HEK293 (cell line): ENCODE measurements around the gene FGD3.

Source experiments
- CTCF ChIA-PET: fragments of 350-600 bp; formaldehyde crosslinking; extraction: SDS; loops from one replicate; lab custom pipeline; 2021; ENCODE audit warnings: antibody characterized with exemption; lab: Yijun Ruan, JAX
- POLR2A ChIA-PET: fragments of 300-600 bp; formaldehyde crosslinking; extraction: SDS; loops from one replicate; lab custom pipeline; 2020; ENCODE audit warnings: antibody characterized with exemption, inconsistent platforms; lab: Yijun Ruan, JAX
- H3K27ac ChIP-seq: fragments of 200-500 bp; sonication (Bioruptor generic); 2 replicates; pipeline ENCODE4 v1.5.1; 2014; ENCODE audit warnings: low read depth, low read length, control low read depth, inconsistent platforms; ENCODE audit errors: extremely low read depth
- H3K36me3 ChIP-seq, 2 experiments: fragments of 200-500 bp in 1 of 2; sonication (Bioruptor generic) in 1 of 2; 1 replicate in 1 of 2; 2 replicates in 1 of 2; pipeline ENCODE4 v1.5.1; 2014 to 2017; ENCODE audit warnings: inconsistent platforms in 2 of 2, low read length in 2 of 2; ENCODE audit not compliant: control insufficient read depth in 2 of 2, insufficient read depth in 1 of 2
- H3K4me1 ChIP-seq: fragments of 200-500 bp; sonication (Bioruptor generic); 2 replicates; pipeline ENCODE4 v1.5.1; 2014; ENCODE audit warnings: mild to moderate bottlenecking, low read length, inconsistent platforms; ENCODE audit not compliant: control insufficient read depth, insufficient read depth
- H3K4me3 ChIP-seq: 2 replicates; pipeline ENCODE4 v1.5.1; 2011; ENCODE audit warnings: low read depth, mild to moderate bottlenecking, control low read depth, low read length, moderate library complexity
- H3K9me3 ChIP-seq: fragments of 200-500 bp; sonication (Bioruptor generic); 2 replicates; pipeline ENCODE4 v1.5.1; 2014; ENCODE audit warnings: low read depth, low read length, inconsistent platforms; ENCODE audit not compliant: control insufficient read depth, insufficient read depth
- HOXA7 ChIP-seq: sonication (generic); formaldehyde crosslinking; IDR thresholded peaks from 2 replicates; pipeline ENCODE4 v1.8.1; 2022; ENCODE audit warnings: missing genetic modification reagents, borderline replicate concordance
- KLF9 ChIP-seq: fragments of 450-650 bp; formaldehyde crosslinking; IDR thresholded peaks from 2 replicates; pipeline ENCODE4 v1.5.1; 2016; ENCODE audit warnings: missing biosample characterization, missing genetic modification characterization, low read depth
- MEIS1 ChIP-seq: sonication (generic); formaldehyde crosslinking; IDR thresholded peaks from 2 replicates; pipeline ENCODE4 v1.8.1; 2022; ENCODE audit warnings: missing genetic modification reagents, mild to moderate bottlenecking, borderline replicate concordance
- SALL2 ChIP-seq: fragments of 450-650 bp; formaldehyde crosslinking; IDR thresholded peaks from 2 replicates; pipeline ENCODE4 v1.5.0; 2017; ENCODE audit warnings: missing biosample characterization, mild to moderate bottlenecking, missing genetic modification characterization, borderline replicate concordance
- SCRT1 ChIP-seq: fragments of 450-650 bp; formaldehyde crosslinking; IDR thresholded peaks from 2 replicates; pipeline ENCODE4 v1.5.1; 2016; ENCODE audit warnings: missing biosample characterization, missing genetic modification characterization, borderline replicate concordance
- SP7 ChIP-seq: fragments of 450-650 bp; formaldehyde crosslinking; IDR thresholded peaks from 2 replicates; pipeline ENCODE4 v1.5.1; 2016; ENCODE audit warnings: missing biosample characterization, missing genetic modification characterization
- YY2 ChIP-seq: fragments of 450-650 bp; formaldehyde crosslinking; IDR thresholded peaks from 2 replicates; pipeline ENCODE4 v1.5.1; 2016; ENCODE audit warnings: missing biosample characterization, missing genetic modification characterization
- ZFP41 ChIP-seq: fragments of 450-650 bp; formaldehyde crosslinking; IDR thresholded peaks from 2 replicates; pipeline ENCODE4 v1.5.1; 2016; ENCODE audit warnings: missing biosample characterization, missing genetic modification characterization, borderline replicate concordance
- ZFP69B ChIP-seq: fragments of 450-650 bp; formaldehyde crosslinking; IDR thresholded peaks from 2 replicates; pipeline ENCODE4 v1.5.1; 2016; ENCODE audit warnings: missing biosample characterization, missing genetic modification characterization
- ZNF10 ChIP-seq: fragments of 450-650 bp; formaldehyde crosslinking; IDR thresholded peaks from 2 replicates; pipeline ENCODE4 v1.5.1; 2017; ENCODE audit warnings: missing biosample characterization, missing genetic modification characterization
- ZNF169 ChIP-seq: fragments of 450-650 bp; formaldehyde crosslinking; IDR thresholded peaks from 2 replicates; pipeline ENCODE4 v1.5.1; 2016; ENCODE audit warnings: missing biosample characterization, missing genetic modification characterization
- ZNF211 ChIP-seq: fragments of 450-650 bp; formaldehyde crosslinking; IDR thresholded peaks from 2 replicates; pipeline ENCODE4 v1.5.1; 2016; ENCODE audit warnings: low read depth, missing biosample characterization, missing genetic modification characterization
- ZNF416 ChIP-seq: fragments of 450-650 bp; formaldehyde crosslinking; IDR thresholded peaks from 2 replicates; pipeline ENCODE4 v1.5.1; 2016; ENCODE audit warnings: missing biosample characterization, missing genetic modification characterization
- ZNF514 ChIP-seq: fragments of 450-650 bp; formaldehyde crosslinking; IDR thresholded peaks from 2 replicates; pipeline ENCODE4 v1.5.1; 2016; ENCODE audit warnings: missing biosample characterization, missing genetic modification characterization
- ZNF621 ChIP-seq: fragments of 450-650 bp; formaldehyde crosslinking; IDR thresholded peaks from 2 replicates; pipeline ENCODE4 v1.5.1; 2017; ENCODE audit warnings: missing biosample characterization, missing genetic modification characterization
- ZNF664 ChIP-seq: fragments of 450-650 bp; formaldehyde crosslinking; IDR thresholded peaks from 2 replicates; pipeline ENCODE4 v1.5.1; 2016; ENCODE audit warnings: missing biosample characterization, missing genetic modification characterization
- ZNF777 ChIP-seq: fragments of 450-650 bp; formaldehyde crosslinking; IDR thresholded peaks from 2 replicates; pipeline ENCODE4 v1.5.1; 2017; ENCODE audit warnings: missing biosample characterization, missing genetic modification characterization, borderline replicate concordance
- ZSCAN30 ChIP-seq: fragments of 450-650 bp; IDR thresholded peaks from 2 replicates; pipeline ENCODE4 v1.5.1; 2018; ENCODE audit warnings: missing biosample characterization, mild to moderate bottlenecking, missing genetic modification characterization, moderate library complexity
- TF ChIP-seq, protein P1 (sequence below): fragments of 450-650 bp; formaldehyde crosslinking; IDR thresholded peaks from 2 replicates; pipeline ENCODE4 v1.5.1; 2017; ENCODE audit warnings: missing biosample characterization, mild to moderate bottlenecking, missing genetic modification characterization, moderate library complexity
- TF ChIP-seq, protein P2 (sequence below): fragments of 450-650 bp; formaldehyde crosslinking; IDR thresholded peaks from 2 replicates; pipeline ENCODE4 v1.5.1; 2016; ENCODE audit warnings: missing biosample characterization, missing genetic modification characterization
- TF ChIP-seq, protein P3 (sequence below): fragments of 450-650 bp; formaldehyde crosslinking; IDR thresholded peaks from 2 replicates; pipeline ENCODE4 v1.5.1; 2017; ENCODE audit warnings: missing biosample characterization, missing genetic modification characterization
- TF ChIP-seq, protein P4 (sequence below): fragments of 450-650 bp; formaldehyde crosslinking; IDR thresholded peaks from 2 replicates; pipeline ENCODE4 v1.5.1; 2016; ENCODE audit warnings: missing biosample characterization, missing genetic modification characterization
- TF ChIP-seq, protein P5 (sequence below): fragments of 450-650 bp; IDR thresholded peaks from 2 replicates; pipeline ENCODE4 v1.5.1; 2018; ENCODE audit warnings: missing biosample characterization, missing genetic modification characterization
- TF ChIP-seq, protein P6 (sequence below): fragments of 450-650 bp; formaldehyde crosslinking; IDR thresholded peaks from 2 replicates; pipeline ENCODE4 v1.5.1; 2016; ENCODE audit warnings: missing biosample characterization, missing genetic modification characterization
- TF ChIP-seq, protein P7 (sequence below): fragments of 450-650 bp; formaldehyde crosslinking; IDR thresholded peaks from 2 replicates; pipeline ENCODE4 v1.5.1; 2016; ENCODE audit warnings: missing biosample characterization, missing genetic modification characterization, borderline replicate concordance

The FGD3 gene

DNA sequence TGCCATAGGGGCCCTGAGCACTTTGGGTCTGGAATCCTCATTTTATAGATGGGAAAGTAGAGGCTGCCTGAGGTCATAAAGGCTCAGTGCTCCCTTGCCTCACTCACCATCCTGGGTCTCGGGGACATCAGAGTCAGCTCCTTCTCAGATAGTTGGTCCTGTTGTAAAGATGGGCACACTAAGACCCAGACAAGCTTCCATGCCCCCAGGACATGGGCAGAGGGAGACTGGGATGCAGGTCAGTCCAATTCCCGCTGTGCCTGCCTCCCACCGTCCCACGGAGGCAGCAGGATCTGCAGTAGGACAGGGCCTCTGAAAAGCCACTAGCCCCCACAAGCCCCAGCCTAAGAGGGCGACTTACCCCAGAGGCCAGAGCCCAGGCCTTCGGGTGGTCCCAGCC lies 92.1 kb downstream of the FGD3 start:
- no peak for TF ChIP-seq ZNF514 (tag by site-specific recombination)
- no peak for TF ChIP-seq ZNF621 (tag by site-specific recombination)
- no peak for TF ChIP-seq SALL2 (tag by site-specific recombination)
- TF ChIP-seq ZNF169 (tag by site-specific recombination), result no peak
- TF ChIP-seq HOXA7, result no peak
- TF ChIP-seq YY2 (tag by site-specific recombination), result no peak
- TF ChIP-seq ZNF10 (tag by site-specific recombination), result no peak
- TF ChIP-seq KLF9 (tag by site-specific recombination), result no peak
- TF ChIP-seq, protein P1, sequence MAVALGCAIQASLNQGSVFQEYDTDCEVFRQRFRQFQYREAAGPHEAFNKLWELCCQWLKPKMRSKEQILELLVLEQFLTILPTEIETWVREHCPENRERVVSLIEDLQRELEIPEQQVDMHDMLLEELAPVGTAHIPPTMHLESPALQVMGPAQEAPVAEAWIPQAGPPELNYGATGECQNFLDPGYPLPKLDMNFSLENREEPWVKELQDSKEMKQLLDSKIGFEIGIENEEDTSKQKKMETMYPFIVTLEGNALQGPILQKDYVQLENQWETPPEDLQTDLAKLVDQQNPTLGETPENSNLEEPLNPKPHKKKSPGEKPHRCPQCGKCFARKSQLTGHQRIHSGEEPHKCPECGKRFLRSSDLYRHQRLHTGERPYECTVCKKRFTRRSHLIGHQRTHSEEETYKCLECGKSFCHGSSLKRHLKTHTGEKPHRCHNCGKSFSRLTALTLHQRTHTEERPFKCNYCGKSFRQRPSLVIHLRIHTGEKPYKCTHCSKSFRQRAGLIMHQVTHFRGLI (tag by site-specific recombination), result no peak
- TF ChIP-seq, protein P2, sequence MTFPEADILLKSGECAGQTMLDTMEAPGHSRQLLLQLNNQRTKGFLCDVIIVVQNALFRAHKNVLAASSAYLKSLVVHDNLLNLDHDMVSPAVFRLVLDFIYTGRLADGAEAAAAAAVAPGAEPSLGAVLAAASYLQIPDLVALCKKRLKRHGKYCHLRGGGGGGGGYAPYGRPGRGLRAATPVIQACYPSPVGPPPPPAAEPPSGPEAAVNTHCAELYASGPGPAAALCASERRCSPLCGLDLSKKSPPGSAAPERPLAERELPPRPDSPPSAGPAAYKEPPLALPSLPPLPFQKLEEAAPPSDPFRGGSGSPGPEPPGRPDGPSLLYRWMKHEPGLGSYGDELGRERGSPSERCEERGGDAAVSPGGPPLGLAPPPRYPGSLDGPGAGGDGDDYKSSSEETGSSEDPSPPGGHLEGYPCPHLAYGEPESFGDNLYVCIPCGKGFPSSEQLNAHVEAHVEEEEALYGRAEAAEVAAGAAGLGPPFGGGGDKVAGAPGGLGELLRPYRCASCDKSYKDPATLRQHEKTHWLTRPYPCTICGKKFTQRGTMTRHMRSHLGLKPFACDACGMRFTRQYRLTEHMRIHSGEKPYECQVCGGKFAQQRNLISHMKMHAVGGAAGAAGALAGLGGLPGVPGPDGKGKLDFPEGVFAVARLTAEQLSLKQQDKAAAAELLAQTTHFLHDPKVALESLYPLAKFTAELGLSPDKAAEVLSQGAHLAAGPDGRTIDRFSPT (tag by site-specific recombination), result no peak
- TF ChIP-seq, protein P3, sequence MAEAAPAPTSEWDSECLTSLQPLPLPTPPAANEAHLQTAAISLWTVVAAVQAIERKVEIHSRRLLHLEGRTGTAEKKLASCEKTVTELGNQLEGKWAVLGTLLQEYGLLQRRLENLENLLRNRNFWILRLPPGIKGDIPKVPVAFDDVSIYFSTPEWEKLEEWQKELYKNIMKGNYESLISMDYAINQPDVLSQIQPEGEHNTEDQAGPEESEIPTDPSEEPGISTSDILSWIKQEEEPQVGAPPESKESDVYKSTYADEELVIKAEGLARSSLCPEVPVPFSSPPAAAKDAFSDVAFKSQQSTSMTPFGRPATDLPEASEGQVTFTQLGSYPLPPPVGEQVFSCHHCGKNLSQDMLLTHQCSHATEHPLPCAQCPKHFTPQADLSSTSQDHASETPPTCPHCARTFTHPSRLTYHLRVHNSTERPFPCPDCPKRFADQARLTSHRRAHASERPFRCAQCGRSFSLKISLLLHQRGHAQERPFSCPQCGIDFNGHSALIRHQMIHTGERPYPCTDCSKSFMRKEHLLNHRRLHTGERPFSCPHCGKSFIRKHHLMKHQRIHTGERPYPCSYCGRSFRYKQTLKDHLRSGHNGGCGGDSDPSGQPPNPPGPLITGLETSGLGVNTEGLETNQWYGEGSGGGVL (tag by site-specific recombination), result no peak
- no peak for TF ChIP-seq ZFP69B
- no peak for TF ChIP-seq ZSCAN30 (tag by site-specific recombination)
- TF ChIP-seq SP7, result no peak
- TF ChIP-seq ZNF664 (tag by site-specific recombination), result no peak
- TF ChIP-seq ZFP41, result no peak
- Histone ChIP-seq H3K27ac (no peak overlapping the region), H3K4me3 (no peak overlapping the region), H3K4me1 (no peaks in the 10 kb centered on the region), H3K9me3 (no peaks in the 10 kb centered on the region), H3K36me3 (no peaks in the 10 kb centered on the region)
- ChIA-PET POLR2A (no interaction called here), CTCF (no interaction called here)

DNA sequence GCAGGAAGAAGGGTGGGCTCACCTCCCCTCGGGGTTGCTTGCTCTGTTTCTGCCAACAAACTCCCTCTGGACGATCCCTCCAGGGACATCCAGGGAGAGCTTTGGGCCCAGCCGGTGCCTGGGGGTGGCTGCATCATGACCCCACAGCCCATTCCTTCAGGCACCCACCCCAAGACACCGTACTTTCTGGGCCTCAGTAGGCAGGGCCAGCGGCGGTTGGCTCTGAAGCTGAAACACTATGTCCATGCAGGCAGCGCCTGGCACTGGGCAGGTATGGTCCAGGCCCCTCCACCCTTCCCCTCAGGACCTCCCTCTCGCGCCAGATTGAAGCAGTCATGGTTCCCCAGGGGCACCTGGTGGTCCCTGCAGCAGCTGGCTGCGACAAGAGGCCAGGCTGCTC lies 92.7 kb downstream of the FGD3 start:
- ChIA-PET POLR2A (no interaction called here), CTCF (no interaction called here)
- H3K4me3 ChIP-seq, result no peak overlapping the region
- H3K4me1 ChIP-seq, result no peaks in the 10 kb centered on the region
- H3K9me3 ChIP-seq, result no peaks in the 10 kb centered on the region
- no peaks in the 10 kb centered on the region for H3K36me3 ChIP-seq
- no peak overlapping the region for H3K27ac ChIP-seq
- TF ChIP-seq ZNF777 (tag by site-specific recombination) (no peak), ZSCAN30 (tag by site-specific recombination) (no peak), ZNF10 (tag by site-specific recombination) (no peak), SCRT1 (tag by site-specific recombination) (no peak), ZNF211 (tag by site-specific recombination) (no peak), ZNF416 (no peak), MEIS1 (CRISPR knock-in tag) (no peak)
- TF ChIP-seq, protein P4, sequence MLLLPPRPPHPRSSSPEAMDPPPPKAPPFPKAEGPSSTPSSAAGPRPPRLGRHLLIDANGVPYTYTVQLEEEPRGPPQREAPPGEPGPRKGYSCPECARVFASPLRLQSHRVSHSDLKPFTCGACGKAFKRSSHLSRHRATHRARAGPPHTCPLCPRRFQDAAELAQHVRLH (tag by site-specific recombination), result no peak
- TF ChIP-seq, protein P5, sequence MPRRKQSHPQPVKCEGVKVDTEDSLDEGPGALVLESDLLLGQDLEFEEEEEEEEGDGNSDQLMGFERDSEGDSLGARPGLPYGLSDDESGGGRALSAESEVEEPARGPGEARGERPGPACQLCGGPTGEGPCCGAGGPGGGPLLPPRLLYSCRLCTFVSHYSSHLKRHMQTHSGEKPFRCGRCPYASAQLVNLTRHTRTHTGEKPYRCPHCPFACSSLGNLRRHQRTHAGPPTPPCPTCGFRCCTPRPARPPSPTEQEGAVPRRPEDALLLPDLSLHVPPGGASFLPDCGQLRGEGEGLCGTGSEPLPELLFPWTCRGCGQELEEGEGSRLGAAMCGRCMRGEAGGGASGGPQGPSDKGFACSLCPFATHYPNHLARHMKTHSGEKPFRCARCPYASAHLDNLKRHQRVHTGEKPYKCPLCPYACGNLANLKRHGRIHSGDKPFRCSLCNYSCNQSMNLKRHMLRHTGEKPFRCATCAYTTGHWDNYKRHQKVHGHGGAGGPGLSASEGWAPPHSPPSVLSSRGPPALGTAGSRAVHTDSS (tag by site-specific recombination), result no peak
- TF ChIP-seq, protein P6, sequence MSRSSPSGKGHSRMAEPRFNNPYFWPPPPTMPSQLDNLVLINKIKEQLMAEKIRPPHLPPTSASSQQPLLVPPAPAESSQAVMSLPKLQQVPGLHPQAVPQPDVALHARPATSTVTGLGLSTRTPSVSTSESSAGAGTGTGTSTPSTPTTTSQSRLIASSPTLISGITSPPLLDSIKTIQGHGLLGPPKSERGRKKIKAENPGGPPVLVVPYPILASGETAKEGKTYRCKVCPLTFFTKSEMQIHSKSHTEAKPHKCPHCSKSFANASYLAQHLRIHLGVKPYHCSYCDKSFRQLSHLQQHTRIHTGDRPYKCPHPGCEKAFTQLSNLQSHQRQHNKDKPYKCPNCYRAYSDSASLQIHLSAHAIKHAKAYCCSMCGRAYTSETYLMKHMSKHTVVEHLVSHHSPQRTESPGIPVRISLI, result no peak
- TF ChIP-seq, protein P7, sequence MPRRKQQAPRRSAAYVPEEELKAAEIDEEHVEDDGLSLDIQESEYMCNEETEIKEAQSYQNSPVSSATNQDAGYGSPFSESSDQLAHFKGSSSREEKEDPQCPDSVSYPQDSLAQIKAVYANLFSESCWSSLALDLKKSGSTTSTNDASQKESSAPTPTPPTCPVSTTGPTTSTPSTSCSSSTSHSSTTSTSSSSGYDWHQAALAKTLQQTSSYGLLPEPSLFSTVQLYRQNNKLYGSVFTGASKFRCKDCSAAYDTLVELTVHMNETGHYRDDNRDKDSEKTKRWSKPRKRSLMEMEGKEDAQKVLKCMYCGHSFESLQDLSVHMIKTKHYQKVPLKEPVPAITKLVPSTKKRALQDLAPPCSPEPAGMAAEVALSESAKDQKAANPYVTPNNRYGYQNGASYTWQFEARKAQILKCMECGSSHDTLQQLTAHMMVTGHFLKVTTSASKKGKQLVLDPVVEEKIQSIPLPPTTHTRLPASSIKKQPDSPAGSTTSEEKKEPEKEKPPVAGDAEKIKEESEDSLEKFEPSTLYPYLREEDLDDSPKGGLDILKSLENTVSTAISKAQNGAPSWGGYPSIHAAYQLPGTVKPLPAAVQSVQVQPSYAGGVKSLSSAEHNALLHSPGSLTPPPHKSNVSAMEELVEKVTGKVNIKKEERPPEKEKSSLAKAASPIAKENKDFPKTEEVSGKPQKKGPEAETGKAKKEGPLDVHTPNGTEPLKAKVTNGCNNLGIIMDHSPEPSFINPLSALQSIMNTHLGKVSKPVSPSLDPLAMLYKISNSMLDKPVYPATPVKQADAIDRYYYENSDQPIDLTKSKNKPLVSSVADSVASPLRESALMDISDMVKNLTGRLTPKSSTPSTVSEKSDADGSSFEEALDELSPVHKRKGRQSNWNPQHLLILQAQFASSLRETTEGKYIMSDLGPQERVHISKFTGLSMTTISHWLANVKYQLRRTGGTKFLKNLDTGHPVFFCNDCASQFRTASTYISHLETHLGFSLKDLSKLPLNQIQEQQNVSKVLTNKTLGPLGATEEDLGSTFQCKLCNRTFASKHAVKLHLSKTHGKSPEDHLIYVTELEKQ (tag by site-specific recombination), result no peak
